Activated T-helper 1 cell treated with anti-CD3 and anti-CD28 coated beads, Interleukin-2, amount 50 U/mL, for 16 hours (primary cell): Measurements from ENCODE around the gene CMTM3.
"Not testable (repeated sequence)": the region's sequence is repeated elsewhere in the genome, so short reads cannot be mapped to it uniquely, and the experiment has no call there.

Source experiments
- DNase-seq, 2 donors: peaks; one replicate each; pipeline ENCODE4 v3.0.0-alpha.2; 2020; ENCODE audit warnings: low read depth in 1 of 2, low spot score in 1 of 2

The CMTM3 gene

GRCh38 chr16:66581246-66581952, 23.1 kb upstream of the CMTM3 start:
- no peak for DNase-seq

GRCh38 chr16:66585481-66586239, 18.8 kb upstream of the CMTM3 start:
- DNase-seq: no peak

- no peak for DNase-seq
Observed at GRCh38 chr16:66587881-66588600, 16.5 kb upstream of the CMTM3 start.

DNA sequence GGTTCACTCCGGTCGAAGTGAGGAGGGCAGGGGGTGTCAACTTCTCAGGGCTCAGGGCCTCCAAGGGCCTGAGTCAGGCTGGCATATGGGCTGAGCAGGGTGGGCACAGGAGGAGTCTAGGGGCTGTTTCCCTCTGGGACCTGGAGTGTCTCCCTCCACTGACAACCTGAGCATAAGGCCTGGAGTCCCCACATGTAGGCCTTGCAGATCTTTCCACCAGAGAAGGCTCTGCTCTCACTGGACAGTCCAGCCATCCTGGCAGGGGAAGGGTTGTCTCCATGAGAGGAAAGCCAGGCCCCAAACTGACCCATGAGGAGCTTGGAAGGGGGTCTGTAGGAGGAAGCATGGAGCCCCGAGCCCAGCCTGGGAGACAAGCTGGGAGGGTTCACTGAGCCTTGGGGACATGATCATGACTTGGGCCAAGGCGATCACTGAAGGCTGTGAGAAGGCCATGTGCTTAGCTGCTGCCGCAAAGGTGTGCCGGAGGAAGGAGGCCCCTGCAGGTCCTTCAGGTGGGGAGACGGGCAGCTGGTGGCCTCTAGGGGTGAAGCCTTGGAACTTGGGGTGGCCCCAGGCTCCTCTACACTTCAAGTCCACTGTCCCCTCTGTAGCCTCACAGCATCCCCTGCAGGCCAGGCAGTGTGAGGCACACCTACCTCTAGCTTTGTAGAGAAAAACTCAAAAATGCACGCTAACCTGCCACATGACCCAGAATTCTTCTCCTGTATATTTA, 15.4 kb upstream of the CMTM3 start:
- DNase-seq: peak; percentile 38 to 41

DNA sequence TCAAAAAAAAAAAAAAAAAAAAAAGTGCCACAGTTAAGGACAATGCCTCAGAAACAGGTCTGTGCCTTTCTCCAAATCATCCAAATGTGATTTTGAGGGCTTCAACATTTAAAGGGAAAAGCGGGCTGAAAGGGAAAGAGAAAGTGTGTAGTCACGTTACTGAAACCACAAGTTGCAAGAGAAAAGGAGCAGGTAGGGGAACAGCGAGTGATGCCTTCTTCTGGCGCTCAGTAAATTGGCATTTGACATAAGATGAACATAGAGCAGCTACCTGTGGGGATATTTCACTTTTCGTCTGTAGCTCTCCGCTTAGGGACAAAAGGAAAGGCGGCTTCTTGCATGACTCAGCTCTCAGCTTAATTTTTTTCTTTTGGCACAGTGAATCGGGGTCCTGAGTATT, 14.2 kb upstream of the CMTM3 start:
- DNase-seq: no peak

DNA sequence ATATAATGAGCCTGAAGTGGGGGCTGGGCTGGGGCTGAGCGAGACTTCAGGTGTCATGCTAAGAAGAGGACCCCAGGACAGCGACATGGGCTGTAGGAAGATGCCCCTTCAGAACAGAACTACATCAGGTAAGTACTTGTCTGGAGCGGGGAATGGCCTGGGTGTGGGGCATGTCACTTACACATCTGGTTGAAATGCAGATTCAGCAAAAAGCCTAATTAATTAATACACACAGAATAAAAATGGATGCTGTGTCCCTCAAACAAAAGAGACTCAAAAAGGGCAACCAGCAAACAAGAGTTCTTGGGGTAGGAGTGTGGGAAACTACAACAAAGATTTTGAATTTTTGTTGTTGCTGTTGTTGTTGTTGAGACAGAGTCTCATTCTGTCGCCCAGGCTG, 13.5 kb upstream of the CMTM3 start:
- no peak for DNase-seq

DNA sequence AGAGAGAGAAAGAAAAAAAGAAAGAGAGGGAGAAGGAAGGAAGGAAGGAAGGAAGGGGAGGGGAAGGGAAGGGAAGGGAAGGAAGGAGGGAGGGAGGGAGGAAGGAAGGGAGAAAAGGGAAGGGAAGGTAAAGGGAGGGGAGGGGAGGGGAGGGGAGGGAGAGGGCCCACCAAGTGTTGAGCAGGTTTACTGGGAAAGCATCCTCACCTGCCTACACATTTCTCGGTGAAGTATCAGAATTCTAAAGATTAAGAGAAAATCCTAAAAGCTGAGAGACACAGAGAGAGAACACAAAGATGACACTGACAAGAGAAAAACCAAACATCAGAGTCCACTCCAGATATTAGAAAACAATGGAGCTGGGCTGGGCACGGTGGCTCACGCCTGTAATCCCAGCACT, 12.3 kb upstream of the CMTM3 start:
- no peak for DNase-seq

GRCh38 chr16:66592814-66593213, 11.7 kb upstream of the CMTM3 start:
- DNase-seq: no peak

DNA sequence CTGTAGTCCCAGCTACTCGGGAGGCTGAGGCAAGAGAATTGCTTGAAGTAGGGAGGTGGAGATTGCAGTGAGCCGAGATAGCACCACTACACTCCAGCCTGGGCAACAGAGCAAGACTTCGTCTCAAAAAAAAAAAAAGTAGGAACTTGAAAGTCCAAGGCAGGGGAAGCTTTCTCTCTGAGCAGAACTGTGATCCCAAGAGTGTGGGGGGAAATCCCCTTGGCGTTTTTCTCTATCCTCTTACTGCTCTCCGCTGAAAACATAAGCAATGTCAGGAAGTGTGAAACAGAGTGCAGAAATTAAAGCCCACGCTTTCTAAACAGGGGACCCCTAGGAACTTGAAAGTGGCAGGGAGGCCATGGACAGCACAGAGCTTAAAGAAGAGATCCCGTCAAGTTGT, 9.8 kb upstream of the CMTM3 start:
- DNase-seq: no peak

GRCh38 chr16:66596559-66596958, 7.9 kb upstream of the CMTM3 start:
- DNase-seq: not testable (repeated sequence)

GRCh38 chr16:66596986-66597848, 7.3 kb upstream of the CMTM3 start:
- DNase-seq: no peak

DNA sequence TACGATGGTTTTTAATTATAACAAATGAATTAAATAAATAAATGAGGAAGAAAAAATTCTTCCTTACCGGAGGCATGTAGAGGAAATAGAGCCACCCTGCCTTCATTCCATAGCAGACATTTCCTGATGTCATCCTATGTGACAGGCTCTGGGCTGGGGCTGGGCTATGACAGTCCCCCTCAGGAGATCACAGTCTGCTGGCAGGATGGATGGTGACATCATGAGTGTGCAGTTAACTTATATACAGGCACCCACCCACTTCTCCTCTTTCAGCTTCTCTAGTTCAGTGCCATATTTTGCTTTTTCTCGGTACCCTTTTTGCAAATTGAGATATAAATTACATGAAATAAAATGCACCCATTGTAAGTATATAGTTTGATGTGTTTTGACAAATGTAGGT, 6.4 kb upstream of the CMTM3 start:
- no peak for DNase-seq

DNA sequence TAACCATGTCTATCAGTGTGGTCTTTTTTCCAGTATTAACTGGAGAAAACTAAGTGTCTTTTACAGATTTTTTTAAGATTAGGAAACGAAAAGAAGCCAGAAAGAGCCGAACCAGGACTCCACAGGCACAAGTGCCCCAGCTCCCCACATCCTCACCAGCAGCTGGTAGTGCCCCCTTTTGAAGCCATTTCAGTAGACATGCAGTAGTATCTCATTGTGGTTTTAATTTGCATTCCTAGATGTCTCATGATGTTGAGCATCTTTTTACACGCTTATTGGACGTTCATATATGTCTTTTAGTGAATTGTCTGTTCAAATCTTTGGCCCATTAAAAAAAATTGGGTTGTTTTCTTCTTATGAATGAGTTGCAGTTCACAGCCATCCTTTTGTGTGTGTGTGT, 4.8 kb upstream of the CMTM3 start:
- no peak for DNase-seq

GRCh38 chr16:66600477-66600876, 4.0 kb upstream of the CMTM3 start:
- DNase-seq: no peak

DNA sequence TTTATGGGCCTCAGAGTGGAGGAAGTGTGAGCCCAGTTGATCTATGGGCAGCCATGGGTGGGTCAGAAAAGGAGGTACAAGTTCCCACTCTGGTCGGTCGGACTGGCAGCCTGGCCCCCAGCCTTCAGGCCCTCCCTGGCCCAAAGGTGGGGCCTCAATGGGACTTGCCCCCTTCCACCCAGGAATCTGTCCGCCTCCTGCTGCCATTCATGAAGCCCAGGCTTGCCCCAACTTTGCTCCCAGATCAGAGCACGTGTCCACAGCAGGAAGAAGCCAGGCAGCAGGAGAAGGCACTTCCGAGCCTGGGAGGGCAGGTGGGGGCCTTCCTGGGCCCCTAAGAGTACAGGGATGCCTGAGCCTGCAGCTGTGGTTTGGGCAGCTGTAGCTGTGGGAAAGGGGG, 3.0 kb upstream of the CMTM3 start:
- DNase-seq: no peak

GRCh38 chr16:66603537-66604375, 748 bp upstream of the CMTM3 start:
- peak; percentile 50 to 62 for DNase-seq

- no peak for DNase-seq
Observed at GRCh38 chr16:66605177-66605978, 874 bp downstream of the CMTM3 start.

- DNase-seq: no peak
Observed at GRCh38 chr16:66605979-66606751, 1.7 kb downstream of the CMTM3 start.
